DND-41 (cell line): Measurements from ENCODE around the gene SLC22A3.

Experiments
- ATAC-seq: fragments of 200-7000 bp; cut with Tn5 transposase; 3 replicates; pipeline ENCODE4 v1.9.1; 2021; ENCODE audit warnings: low read depth; ENCODE audit not compliant: insufficient read depth
- DNase-seq: peaks from one replicate; pipeline ENCODE4 v3.0.0-alpha.2; 2020
- H2AFZ ChIP-seq: 2 replicates; pipeline ENCODE4 v1.6.0; 2012; ENCODE audit warnings: low read depth, low read length
- H3K27ac ChIP-seq: 2 replicates; pipeline ENCODE4 v1.5.1; 2012; ENCODE audit warnings: low read length, inconsistent platforms
- H3K27me3 ChIP-seq: fragments of 200-600 bp; sonication (generic); 2 replicates; pipeline ENCODE4 v1.6.0; 2012; ENCODE audit warnings: low read length, mild to moderate bottlenecking, inconsistent platforms; ENCODE audit not compliant: insufficient read depth, poor library complexity
- H3K36me3 ChIP-seq: 2 replicates; pipeline ENCODE4 v1.5.1; 2012; ENCODE audit warnings: low read length, inconsistent platforms; ENCODE audit not compliant: insufficient read depth
- H3K4me1 ChIP-seq: 2 replicates; pipeline ENCODE4 v1.5.1; 2012; ENCODE audit warnings: mild to moderate bottlenecking, low read length; ENCODE audit not compliant: insufficient read depth
- H3K4me2 ChIP-seq: 2 replicates; pipeline ENCODE4 v1.6.0; 2012; ENCODE audit warnings: mild to moderate bottlenecking, moderate library complexity, low read length, inconsistent platforms; ENCODE audit not compliant: insufficient read depth
- H3K4me3 ChIP-seq, 2 experiments: fragments of 200-600 bp in 1 of 2; shearing (Covaris generic) in 1 of 2; 2 replicates each; pipeline ENCODE4 v1.5.1; 2012 to 2016; ENCODE audit warnings: inconsistent platforms in 2 of 2, low read length in 2 of 2, mild to moderate bottlenecking in 2 of 2, low read depth in 1 of 2, moderate library complexity in 1 of 2
- H3K79me2 ChIP-seq: 2 replicates; pipeline ENCODE4 v1.6.0; 2012; ENCODE audit warnings: low read length, inconsistent platforms; ENCODE audit not compliant: insufficient read depth
- H3K9ac ChIP-seq: 2 replicates; pipeline ENCODE4 v1.6.0; 2012; ENCODE audit warnings: low read depth, mild to moderate bottlenecking, inconsistent platforms, low read length, moderate library complexity
- H3K9me3 ChIP-seq: 2 replicates; pipeline ENCODE4 v1.5.1; 2012; ENCODE audit warnings: low read length, moderate library complexity, mild to moderate bottlenecking, inconsistent platforms; ENCODE audit not compliant: insufficient read depth, severe bottlenecking
- H4K20me1 ChIP-seq: 2 replicates; pipeline ENCODE4 v1.6.0; 2012; ENCODE audit warnings: low read length; ENCODE audit not compliant: insufficient read depth
- CTCF ChIP-seq: IDR thresholded peaks from 2 replicates; pipeline ENCODE4 v1.5.1; 2012; ENCODE audit warnings: borderline replicate concordance, low read length, moderate library complexity, mild to moderate bottlenecking; ENCODE audit not compliant: poor library complexity, severe bottlenecking; ENCODE audit errors: extremely low read depth
- EZH2 ChIP-seq: IDR thresholded peaks from 3 replicates; pipeline ENCODE4 v1.6.1; 2012; ENCODE audit warnings: borderline replicate concordance, low read depth, mild to moderate bottlenecking, moderate library complexity, low read length, inconsistent platforms; ENCODE audit not compliant: severe bottlenecking

The SLC22A3 gene

DNA sequence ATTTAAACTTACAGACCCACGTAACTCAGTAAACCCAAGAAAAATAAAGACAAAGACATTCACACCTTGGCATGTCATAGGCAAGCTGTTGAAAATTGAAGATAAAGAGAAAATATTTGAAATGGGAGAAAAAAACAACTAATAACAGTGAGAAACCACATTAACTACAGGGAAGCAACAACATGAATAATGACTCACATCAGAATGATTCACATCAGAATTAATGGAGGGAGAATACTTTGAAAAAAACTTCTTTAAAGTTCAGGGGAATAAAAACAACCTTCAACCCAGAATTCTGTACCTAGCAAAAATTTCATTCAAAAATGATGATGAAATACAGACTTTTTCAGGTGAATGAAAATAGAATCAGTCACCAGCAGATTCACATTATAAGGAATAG, 32.9 kb upstream of the SLC22A3 start:
- Histone ChIP-seq H4K20me1 (no peaks in the 10 kb centered on the region), H3K9me3 (peaks cover 2% of the 10 kb centered on the region)
- ATAC-seq, result no peak

DNA sequence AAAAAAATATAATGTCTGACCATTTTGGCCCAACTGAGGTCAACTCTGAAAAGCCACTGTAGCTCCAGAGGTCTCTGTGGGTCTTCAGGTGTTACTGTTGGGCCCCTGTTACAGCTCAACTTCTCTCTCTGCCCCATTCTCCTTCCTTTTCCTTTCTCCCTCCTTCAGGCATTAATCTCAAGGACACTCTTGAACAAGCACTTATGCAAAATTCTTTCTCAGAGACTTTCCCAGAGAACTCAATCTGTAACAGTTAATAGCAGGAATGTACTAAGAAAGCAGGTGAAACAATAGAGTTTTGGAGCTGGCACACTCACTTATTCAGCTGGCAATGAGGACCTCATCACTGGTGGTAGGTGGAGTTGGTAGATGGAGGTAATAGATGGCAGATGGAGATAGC, 31.9 kb upstream of the SLC22A3 start:
- Histone ChIP-seq H3K27me3 (peaks cover 3% of the 10 kb centered on the region), H3K4me2 (no peak overlapping the region), H3K36me3 (no peaks in the 10 kb centered on the region), H4K20me1 (no peaks in the 10 kb centered on the region), H3K27ac (no peak overlapping the region), H3K4me3 (no peak overlapping the region), H3K4me1 (no peaks in the 10 kb centered on the region), H3K79me2 (no peaks in the 10 kb centered on the region), H3K9me3 (peaks cover 3% of the 10 kb centered on the region), H2AFZ (no peak overlapping the region), H3K9ac (no peak overlapping the region)
- TF ChIP-seq CTCF (no peak), EZH2 (no peak)
- DNase-seq, result no peak
- ATAC-seq, result no peak

More for the DNA sequence above, 32.9 kb upstream of the SLC22A3 start:
- H3K9ac ChIP-seq, result no peak overlapping the region
- no peak overlapping the region for H3K4me3 ChIP-seq
- H2AFZ ChIP-seq, result no peak overlapping the region
- H3K4me1 ChIP-seq, result no peaks in the 10 kb centered on the region
- DNase-seq, result no peak
- H3K79me2 ChIP-seq, result no peaks in the 10 kb centered on the region
- TF ChIP-seq EZH2 (no peak), CTCF (no peak)
- no peaks in the 10 kb centered on the region for H3K36me3 ChIP-seq
- H3K27ac ChIP-seq, result no peak overlapping the region
- H3K27me3 ChIP-seq, result peaks cover 3% of the 10 kb centered on the region
- H3K4me2 ChIP-seq, result no peak overlapping the region

- no peaks in the 10 kb centered on the region for H3K36me3 ChIP-seq
- peaks cover 5% of the 10 kb centered on the region for H3K9me3 ChIP-seq
- no peak overlapping the region for H3K27ac ChIP-seq
- H3K9ac ChIP-seq, result no peak overlapping the region
- no peak for DNase-seq
- H3K4me3 ChIP-seq, result no peak overlapping the region
- no peak overlapping the region for H3K4me2 ChIP-seq
- peaks cover 3% of the 10 kb centered on the region for H3K27me3 ChIP-seq
- no peak for ATAC-seq
- no peaks in the 10 kb centered on the region for H3K79me2 ChIP-seq
- TF ChIP-seq EZH2 (no peak), CTCF (no peak)
- no peaks in the 10 kb centered on the region for H4K20me1 ChIP-seq
- H3K4me1 ChIP-seq, result no peaks in the 10 kb centered on the region
- H2AFZ ChIP-seq, result no peak overlapping the region
These were observed 28.9 kb upstream of the SLC22A3 start for GRCh38 chr6:160319246-160319645.
